PFSK-1 (cell line): Measurements from ENCODE around the gene MAMLD1.

Experiments used
- FOXP2 ChIP-seq: optimal IDR thresholded peaks from 2 replicates; pipeline ENCODE3; 2011; ENCODE audit warnings: borderline replicate concordance, control low read depth, inconsistent platforms; ENCODE audit not compliant: insufficient read depth; ENCODE audit errors: extremely low read length, extremely low read depth
- POLR2AphosphoS5 ChIP-seq: IDR thresholded peaks from 2 replicates; pipeline ENCODE4 v1.6.1; 2012; ENCODE audit warnings: low read depth, mild to moderate bottlenecking, control low read depth, low read length, moderate library complexity
- REST ChIP-seq, 2 experiments: IDR thresholded peaks; 2 replicates each; pipeline versions ENCODE4 v1.6.1 to v1.8.0; 2011 to 2012; ENCODE audit warnings: low read depth in 2 of 2, low read length in 2 of 2, control low read depth in 1 of 2, inconsistent platforms in 1 of 2, mild to moderate bottlenecking in 1 of 2, moderate library complexity in 1 of 2; ENCODE audit not compliant: insufficient read depth in 1 of 2
- SIN3A ChIP-seq: IDR thresholded peaks from 2 replicates; pipeline ENCODE4 v1.6.1; 2012; ENCODE audit warnings: mild to moderate bottlenecking, low read length, moderate library complexity, borderline replicate concordance; ENCODE audit not compliant: insufficient read depth
- TAF1 ChIP-seq: IDR thresholded peaks from 2 replicates; pipeline ENCODE4 v1.6.1; 2012; ENCODE audit warnings: low read length, control low read depth, borderline replicate concordance; ENCODE audit not compliant: insufficient read depth

The MAMLD1 gene

GRCh38 chrX:150450519-150451177 lies 87.5 kb downstream of the MAMLD1 start:
- TF ChIP-seq SIN3A (no peak), POLR2AphosphoS5 (no peak; the same call in 1 of the 2 replicates), REST (IDR thresholded peaks at IDR 0.05; ENCODE audit: insufficient read depth in 1 of 2, low read depth in 2 of 2, low read length in 2 of 2) (no peak), TAF1 (no peak), FOXP2 (no peak)

GRCh38 chrX:150451953-150452352 lies 88.8 kb downstream of the MAMLD1 start:
- TF ChIP-seq TAF1 (no peak), REST (IDR thresholded peaks at IDR 0.05; ENCODE audit: insufficient read depth in 1 of 2, low read depth in 2 of 2, low read length in 2 of 2) (no peak), SIN3A (no peak), POLR2AphosphoS5 (no peak), FOXP2 (no peak)

- no peak for TF ChIP-seq SIN3A
- no peak for TF ChIP-seq TAF1
- no peak for TF ChIP-seq POLR2AphosphoS5
- TF ChIP-seq FOXP2 = no peak
- TF ChIP-seq REST (IDR thresholded peaks at IDR 0.05; ENCODE audit: insufficient read depth in 1 of 2, low read depth in 2 of 2, low read length in 2 of 2) = no peak
These were observed 91.0 kb downstream of the MAMLD1 start for GRCh38 chrX:150454083-150454482.

GRCh38 chrX:150454508-150455214 lies 91.5 kb downstream of the MAMLD1 start:
- TF ChIP-seq REST (IDR thresholded peaks at IDR 0.05; ENCODE audit: insufficient read depth in 1 of 2, low read depth in 2 of 2, low read length in 2 of 2) (no peak), POLR2AphosphoS5 (no peak), SIN3A (no peak), TAF1 (no peak), FOXP2 (no peak)
